Measurements from ENCODE around the gene PPP6R2.

DNA sequence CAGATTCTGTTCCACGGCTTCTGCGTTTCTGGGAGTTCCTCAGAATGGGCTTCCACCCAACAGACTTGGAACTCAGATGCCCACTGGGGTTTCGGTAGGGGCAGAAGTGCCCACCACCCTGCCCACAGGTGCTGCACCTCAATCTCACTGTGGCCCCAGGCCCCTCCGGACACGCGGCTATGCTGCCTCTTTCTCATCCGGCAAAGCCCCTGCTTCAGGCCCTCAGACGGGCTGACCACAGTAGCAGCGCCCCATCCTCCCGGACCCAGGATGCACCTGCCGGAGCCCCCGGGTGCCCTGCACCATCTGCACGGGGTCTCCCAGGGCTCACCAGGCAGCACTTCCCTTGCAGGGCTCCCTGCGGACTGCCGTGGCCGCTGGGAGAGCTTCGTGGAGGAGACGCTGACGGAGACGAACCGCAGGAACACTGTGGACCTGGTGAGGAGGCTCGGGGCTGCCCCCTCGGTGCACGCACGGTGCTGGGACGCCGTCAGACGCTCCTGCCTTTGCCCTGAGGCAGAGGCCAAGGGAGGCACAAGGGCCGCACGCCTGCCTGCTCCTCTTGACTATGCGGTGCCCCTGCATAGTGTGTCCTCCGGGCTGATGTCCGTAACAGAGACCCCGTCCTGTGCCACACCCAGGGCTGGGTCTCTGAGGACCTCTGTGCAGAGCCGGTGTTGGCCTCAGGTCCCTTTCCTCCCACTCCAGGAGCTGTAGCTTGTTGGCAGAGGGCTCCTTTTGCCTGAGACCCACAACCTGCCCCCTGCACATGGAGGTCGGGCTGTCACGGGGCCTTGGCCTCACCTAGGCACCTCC lies 93.1 kb downstream of the PPP6R2 start:
- TF ChIP-seq POLR2A (IDR thresholded peaks at IDR 0.05): no peak
- TF ChIP-seq, protein P1, sequence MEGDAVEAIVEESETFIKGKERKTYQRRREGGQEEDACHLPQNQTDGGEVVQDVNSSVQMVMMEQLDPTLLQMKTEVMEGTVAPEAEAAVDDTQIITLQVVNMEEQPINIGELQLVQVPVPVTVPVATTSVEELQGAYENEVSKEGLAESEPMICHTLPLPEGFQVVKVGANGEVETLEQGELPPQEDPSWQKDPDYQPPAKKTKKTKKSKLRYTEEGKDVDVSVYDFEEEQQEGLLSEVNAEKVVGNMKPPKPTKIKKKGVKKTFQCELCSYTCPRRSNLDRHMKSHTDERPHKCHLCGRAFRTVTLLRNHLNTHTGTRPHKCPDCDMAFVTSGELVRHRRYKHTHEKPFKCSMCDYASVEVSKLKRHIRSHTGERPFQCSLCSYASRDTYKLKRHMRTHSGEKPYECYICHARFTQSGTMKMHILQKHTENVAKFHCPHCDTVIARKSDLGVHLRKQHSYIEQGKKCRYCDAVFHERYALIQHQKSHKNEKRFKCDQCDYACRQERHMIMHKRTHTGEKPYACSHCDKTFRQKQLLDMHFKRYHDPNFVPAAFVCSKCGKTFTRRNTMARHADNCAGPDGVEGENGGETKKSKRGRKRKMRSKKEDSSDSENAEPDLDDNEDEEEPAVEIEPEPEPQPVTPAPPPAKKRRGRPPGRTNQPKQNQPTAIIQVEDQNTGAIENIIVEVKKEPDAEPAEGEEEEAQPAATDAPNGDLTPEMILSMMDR (IDR thresholded peaks at IDR 0.05): no peak

Measured in breast epithelium (tissue), 3 donors.